ENCODE measurements around the gene CADM1. TPM values are rescaled to one million over a fixed set of nuclear protein-coding genes. Genes with fewer than 3 reads are reported as not detected.

The CADM1 gene
- total and polyA plus RNA-seq, 9 of the 15 experiments (the other 6 are each of a cell fraction or from before 2014, with no cell fraction given) = 0.42 TPM; not detected in 8

GRCh38 chr11:115220423-115220822, 283.8 kb downstream of the CADM1 start (continued):
- TF ChIP-seq DACH1 (IDR thresholded peaks at IDR 0.05; ENCODE audit: partially characterized antibody) (no peak), FOXK2 (conservative IDR thresholded peaks at IDR 0.05 in 1 of 2, IDR thresholded peaks at IDR 0.05 in 1 of 2; ENCODE audit: low read depth in 2 of 2) (no peak), ZNF551 (CRISPR knock-in tag; IDR thresholded peaks at IDR 0.05) (no peak), SPI1 (IDR thresholded peaks at IDR 0.05; ENCODE audit: borderline replicate concordance, low read depth, low read length) (no peak), ZBTB7A (IDR thresholded peaks at IDR 0.05; ENCODE audit: borderline replicate concordance, control insufficient read depth, low read depth, low read length) (no peak), FOS (IDR thresholded peaks at IDR 0.05; ENCODE audit: extremely low read depth, insufficient read length) (no peak), ATF2 (CRISPR knock-in tag; IDR thresholded peaks at IDR 0.05) (no peak)
- TF ChIP-seq, protein P1, sequence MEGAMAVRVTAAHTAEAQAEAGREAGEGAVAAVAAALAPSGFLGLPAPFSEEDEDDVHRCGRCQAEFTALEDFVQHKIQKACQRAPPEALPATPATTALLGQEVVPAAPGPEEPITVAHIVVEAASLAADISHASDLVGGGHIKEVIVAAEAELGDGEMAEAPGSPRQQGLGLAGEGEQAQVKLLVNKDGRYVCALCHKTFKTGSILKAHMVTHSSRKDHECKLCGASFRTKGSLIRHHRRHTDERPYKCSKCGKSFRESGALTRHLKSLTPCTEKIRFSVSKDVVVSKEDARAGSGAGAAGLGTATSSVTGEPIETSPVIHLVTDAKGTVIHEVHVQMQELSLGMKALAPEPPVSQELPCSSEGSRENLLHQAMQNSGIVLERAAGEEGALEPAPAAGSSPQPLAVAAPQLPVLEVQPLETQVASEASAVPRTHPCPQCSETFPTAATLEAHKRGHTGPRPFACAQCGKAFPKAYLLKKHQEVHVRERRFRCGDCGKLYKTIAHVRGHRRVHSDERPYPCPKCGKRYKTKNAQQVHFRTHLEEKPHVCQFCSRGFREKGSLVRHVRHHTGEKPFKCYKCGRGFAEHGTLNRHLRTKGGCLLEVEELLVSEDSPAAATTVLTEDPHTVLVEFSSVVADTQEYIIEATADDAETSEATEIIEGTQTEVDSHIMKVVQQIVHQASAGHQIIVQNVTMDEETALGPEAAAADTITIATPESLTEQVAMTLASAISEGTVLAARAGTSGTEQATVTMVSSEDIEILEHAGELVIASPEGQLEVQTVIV (CRISPR knock-in tag; IDR thresholded peaks at IDR 0.05; ENCODE audit: borderline replicate concordance) = no peak
- TF ChIP-seq, protein P2, sequence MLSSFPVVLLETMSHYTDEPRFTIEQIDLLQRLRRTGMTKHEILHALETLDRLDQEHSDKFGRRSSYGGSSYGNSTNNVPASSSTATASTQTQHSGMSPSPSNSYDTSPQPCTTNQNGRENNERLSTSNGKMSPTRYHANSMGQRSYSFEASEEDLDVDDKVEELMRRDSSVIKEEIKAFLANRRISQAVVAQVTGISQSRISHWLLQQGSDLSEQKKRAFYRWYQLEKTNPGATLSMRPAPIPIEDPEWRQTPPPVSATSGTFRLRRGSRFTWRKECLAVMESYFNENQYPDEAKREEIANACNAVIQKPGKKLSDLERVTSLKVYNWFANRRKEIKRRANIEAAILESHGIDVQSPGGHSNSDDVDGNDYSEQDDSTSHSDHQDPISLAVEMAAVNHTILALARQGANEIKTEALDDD (IDR thresholded peaks at IDR 0.05) = no peak
- TF ChIP-seq, protein P3, sequence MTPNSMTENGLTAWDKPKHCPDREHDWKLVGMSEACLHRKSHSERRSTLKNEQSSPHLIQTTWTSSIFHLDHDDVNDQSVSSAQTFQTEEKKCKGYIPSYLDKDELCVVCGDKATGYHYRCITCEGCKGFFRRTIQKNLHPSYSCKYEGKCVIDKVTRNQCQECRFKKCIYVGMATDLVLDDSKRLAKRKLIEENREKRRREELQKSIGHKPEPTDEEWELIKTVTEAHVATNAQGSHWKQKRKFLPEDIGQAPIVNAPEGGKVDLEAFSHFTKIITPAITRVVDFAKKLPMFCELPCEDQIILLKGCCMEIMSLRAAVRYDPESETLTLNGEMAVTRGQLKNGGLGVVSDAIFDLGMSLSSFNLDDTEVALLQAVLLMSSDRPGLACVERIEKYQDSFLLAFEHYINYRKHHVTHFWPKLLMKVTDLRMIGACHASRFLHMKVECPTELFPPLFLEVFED (CRISPR knock-in tag; conservative IDR thresholded peaks at IDR 0.05) = no peak

Data from K562 (cell line).